HL-60 (cell line): Measurements from ENCODE around the gene RHBDD2.
"Not testable (repeated sequence)": the region's sequence is repeated elsewhere in the genome, so short reads cannot be mapped to it uniquely, and the experiment has no call there.

ENCODE experiments used
- DNase-seq, 2 experiments: peaks; one replicate each; pipeline ENCODE4 v3.0.0-alpha.2; 2010 to 2020; ENCODE audit warnings: low read depth in 1 of 2, low spot score in 1 of 2
- H3K27ac ChIP-seq: fragments of 250-450 bp; sonication (Bioruptor Pico); replicated peaks from 2 replicates; pipeline ENCODE4 v1.5.1; 2020; ENCODE audit warnings: mild to moderate bottlenecking, moderate library complexity
- H3K27me3 ChIP-seq: fragments of 250-450 bp; sonication (Bioruptor Pico); 2 replicates; pipeline ENCODE4 v1.5.1; 2021; ENCODE audit warnings: mild to moderate bottlenecking, moderate library complexity; ENCODE audit not compliant: insufficient read depth, poor library complexity, severe bottlenecking
- H3K4me3 ChIP-seq: replicated peaks from 2 replicates; pipeline ENCODE4 v1.5.1; 2011; ENCODE audit warnings: mild to moderate bottlenecking, control low read depth, low read length; ENCODE audit not compliant: insufficient read depth
- CTCF ChIP-seq: IDR thresholded peaks from one replicate; pipeline ENCODE4 v1.5.1; 2011; ENCODE audit warnings: low read length, control low read depth, inconsistent platforms; ENCODE audit not compliant: insufficient read depth
- GABPA ChIP-seq: IDR thresholded peaks from 2 replicates; pipeline ENCODE4 v1.6.1; 2012; ENCODE audit warnings: low read depth
- POLR2AphosphoS5 ChIP-seq: IDR thresholded peaks from 2 replicates; pipeline ENCODE4 v1.6.1; 2012; ENCODE audit warnings: low read depth
- REST ChIP-seq: IDR thresholded peaks from 2 replicates; pipeline ENCODE4 v1.6.1; 2012; ENCODE audit warnings: low read depth; ENCODE audit not compliant: insufficient replicate concordance
- SPI1 ChIP-seq: IDR thresholded peaks from 2 replicates; pipeline ENCODE4 v1.6.1; 2012; ENCODE audit warnings: low read depth, mild to moderate bottlenecking, borderline replicate concordance

Gene RHBDD2

GRCh38 chr7:75843613-75844116, 35.2 kb upstream of the RHBDD2 start:
- Histone ChIP-seq H3K27me3 (no peaks in the 10 kb centered on the region), H3K4me3 (no peak overlapping the region), H3K27ac (no peak overlapping the region)
- TF ChIP-seq CTCF (no peak), SPI1 (no peak), POLR2AphosphoS5 (no peak), REST (no peak), GABPA (no peak)
- DNase-seq = no peak

- TF ChIP-seq REST (no peak), CTCF (no peak), POLR2AphosphoS5 (no peak), SPI1 (no peak), GABPA (no peak)
- Histone ChIP-seq H3K27me3 (no peaks in the 10 kb centered on the region), H3K27ac (no peak overlapping the region), H3K4me3 (no peak overlapping the region)
- no peak for DNase-seq
Observed at GRCh38 chr7:75844158-75844557, 34.7 kb upstream of the RHBDD2 start.

GRCh38 chr7:75845132-75845531, 33.7 kb upstream of the RHBDD2 start:
- H3K27me3 ChIP-seq, H3K27ac ChIP-seq, DNase-seq, H3K4me3 ChIP-seq: not testable (repeated sequence)

GRCh38 chr7:75847707-75848106, 31.1 kb upstream of the RHBDD2 start:
- H3K4me3 ChIP-seq = no peak overlapping the region
- H3K27me3 ChIP-seq = no peaks in the 10 kb centered on the region
- peak overlapping the region; percentile 11 for H3K27ac ChIP-seq
- DNase-seq = peak; percentile 63 to 72
- TF ChIP-seq SPI1 = peak; percentile 71; the same call in 1 of the 2 replicates
- TF ChIP-seq CTCF = no peak
